Right kidney (tissue), 1 donor: ENCODE data around the gene KHDC4.
"Not testable (repeated sequence)": the region's sequence is repeated elsewhere in the genome, so short reads cannot be mapped to it uniquely, and the experiment has no call there.

Source experiments
- DNase-seq: peaks from one replicate; pipeline ENCODE4 v3.0.0-alpha.2; 2016

The KHDC4 gene

GRCh38 chr1:155941845-155942531 lies 7.8 kb upstream of the KHDC4 start:
- no peak for DNase-seq

GRCh38 chr1:155940993-155941844 lies 7.0 kb upstream of the KHDC4 start, which contains the start of gene RXFP4:
TSS of gene RXFP4 (plus strand) at chr1:155941638. CDS start at chr1:155941710, 72 bp downstream.
- DNase-seq = peak; percentile 42

DNA sequence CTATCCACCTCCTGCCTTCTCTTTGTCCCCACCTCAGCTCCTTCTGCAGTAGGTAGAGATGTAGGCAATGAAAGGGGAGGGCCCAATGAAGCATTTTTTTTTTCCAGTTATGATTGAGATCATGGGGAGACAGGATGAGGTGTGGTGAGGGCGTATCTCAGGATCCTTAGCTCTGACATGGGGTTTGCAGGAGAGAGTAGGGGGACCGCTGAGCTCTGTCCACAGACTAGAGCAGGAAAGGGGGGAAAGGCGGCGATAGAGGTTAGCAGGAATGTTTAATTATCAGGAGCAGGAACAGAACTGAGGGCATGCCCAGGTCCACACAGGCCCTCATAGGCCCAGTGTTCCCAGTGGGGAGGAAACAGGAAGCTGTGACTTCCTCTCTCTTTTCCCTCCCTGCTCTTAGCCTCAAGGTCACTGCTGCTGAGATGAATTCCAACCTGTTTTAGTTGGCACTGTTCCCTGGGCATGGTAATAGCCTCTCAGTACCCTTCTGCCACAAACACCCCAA lies 6.3 kb upstream of the KHDC4 start:
- peak; percentile 52 for DNase-seq

GRCh38 chr1:155938220-155938627 lies 4.0 kb upstream of the KHDC4 start:
- DNase-seq = peak; percentile 34

DNA sequence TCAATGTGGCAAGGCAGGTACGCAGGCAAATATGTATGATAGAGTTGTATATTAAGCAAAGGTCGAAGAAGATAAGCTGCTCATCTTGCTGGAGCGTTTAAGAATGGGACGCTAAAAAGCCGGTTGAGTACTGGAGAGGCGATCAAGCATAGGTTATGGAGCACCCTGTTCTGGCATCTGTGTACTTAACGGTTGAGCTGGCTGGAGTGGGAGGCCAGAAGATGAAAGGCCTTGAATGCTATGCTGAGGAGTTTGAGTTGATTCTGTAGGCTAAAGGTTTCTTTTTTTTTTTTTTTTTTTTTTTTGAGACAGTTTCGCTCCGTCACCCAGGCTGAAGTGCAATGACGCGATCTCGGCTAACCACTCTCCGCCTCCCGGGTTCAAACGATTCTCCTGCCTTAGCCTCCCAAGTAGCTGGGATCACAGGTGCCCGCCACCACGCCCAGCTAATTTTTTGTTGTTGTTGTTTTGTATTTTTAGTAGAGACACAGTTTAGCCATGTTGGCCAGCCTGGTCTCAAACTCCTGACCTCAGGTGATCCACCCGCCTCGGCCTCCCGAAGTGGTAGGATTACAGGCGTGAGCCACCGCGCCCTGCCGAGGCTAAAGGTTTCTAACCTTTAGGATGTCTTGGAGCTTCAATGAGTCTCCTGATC lies 850 bp upstream of the KHDC4 start:
- no peak for DNase-seq

DNA sequence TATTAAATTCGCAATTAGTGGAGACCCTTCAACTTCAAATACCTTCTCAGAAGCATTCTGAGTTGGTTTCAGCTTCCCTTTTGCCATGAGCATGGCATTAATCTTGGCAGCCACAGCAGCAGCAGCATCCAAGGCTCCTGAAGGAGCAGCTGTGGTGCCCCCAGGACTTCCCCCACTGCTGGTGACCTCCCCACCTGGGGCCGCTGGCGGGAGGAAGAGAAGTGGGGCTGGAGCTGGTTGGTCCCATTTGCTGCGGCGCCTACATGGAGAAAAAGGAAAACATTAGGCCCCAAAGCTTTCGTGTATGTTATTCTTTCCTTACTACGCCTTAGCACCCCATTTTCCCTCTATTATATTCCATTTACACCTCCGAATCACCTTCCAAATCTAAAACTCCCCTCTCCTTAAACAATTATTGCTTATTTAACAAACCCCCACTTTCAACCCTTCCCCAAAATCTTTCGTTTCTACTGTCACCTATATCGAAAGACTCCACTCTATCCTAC lies 569 bp downstream of the KHDC4 start:
- peak; percentile 9 for DNase-seq

DNA sequence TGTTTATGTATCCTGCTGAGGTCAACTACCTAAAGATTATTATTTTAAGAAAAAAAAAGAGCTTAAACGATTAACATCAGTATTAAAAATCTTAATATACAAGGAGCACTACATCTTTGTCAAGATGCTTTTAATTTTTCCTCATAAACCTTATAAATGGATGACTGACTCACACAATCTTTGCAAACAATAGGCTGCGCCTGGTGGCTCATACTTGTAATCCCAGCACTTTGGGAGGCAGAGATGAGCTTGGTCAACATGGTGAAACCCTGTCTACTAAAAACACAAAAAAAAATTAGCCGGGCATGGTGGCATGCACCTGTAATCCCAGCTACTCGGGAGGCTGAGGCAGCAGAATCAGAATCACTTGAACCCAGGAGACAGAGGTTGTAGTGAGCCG lies 1.7 kb downstream of the KHDC4 start:
- no peak for DNase-seq

DNA sequence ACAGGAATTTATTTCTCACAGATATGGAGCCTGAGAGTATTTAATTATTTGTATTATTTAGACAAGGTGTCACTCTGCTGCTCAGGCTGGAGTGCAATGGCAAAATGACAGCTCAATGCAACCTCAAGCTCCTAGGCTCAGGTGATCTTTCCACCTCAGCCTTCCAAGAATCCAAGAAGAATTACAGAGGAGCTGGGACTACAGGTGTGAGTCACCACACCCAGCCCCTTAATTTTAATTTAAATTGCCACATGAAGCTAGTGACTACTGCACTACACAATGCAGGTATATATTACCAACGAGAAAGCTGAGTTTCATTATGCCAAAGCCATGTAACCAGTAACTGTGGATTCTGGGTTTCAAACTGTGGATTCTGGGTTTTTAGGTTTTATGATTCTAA lies 2.1 kb downstream of the KHDC4 start:
- no peak for DNase-seq

DNA sequence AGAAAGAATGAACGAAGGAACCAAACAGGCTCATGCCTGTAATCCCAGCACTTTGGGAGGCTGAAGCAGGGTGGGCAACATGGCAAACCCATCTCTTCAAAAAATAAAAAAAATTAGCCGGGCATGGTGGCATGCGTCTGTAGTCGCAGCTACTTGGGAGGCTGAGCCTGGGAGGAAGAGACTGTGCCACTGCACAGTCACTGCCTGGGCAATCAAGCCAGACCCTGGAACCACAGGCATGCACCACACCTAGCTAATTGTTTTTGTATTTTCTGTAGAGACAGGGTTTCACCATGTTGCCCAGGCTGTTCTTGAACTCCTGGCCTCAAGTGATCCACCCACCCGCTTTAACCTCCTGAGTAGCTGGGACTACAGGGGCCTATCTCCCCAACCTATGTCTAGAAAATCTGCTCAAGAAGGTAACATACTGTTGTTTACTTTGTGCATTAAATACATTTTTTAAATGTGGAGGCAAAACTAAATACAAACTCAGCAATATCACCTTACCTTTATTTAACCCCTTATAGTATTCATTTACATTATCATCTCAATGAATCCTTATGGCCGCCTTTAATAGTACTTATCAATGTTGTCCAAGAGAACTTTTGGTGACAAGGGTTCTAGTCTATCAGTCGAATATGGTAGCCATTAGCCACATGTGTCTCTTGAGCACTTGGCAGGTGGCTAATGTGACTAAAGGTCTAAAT lies 2.7 kb downstream of the KHDC4 start:
- DNase-seq = no peak

DNA sequence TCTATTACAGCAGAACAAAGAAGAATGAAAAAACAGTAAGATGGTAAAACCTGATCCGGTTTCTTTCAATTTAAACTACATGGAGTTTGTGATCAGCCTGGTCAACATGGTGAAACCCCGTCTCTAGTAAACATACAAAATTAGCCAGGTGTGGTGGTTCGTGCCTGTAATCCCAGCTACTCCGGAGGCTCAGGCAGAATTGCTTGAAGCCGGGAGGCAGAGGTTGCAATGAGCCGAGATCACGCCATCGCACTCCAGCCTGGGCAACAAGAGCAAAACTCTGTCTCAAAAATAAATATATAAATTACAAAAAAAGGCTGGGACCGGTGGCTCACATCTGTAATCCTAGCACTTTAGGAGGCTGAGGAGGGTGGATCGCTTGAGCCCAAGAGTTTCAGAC lies 3.5 kb downstream of the KHDC4 start:
- not testable (repeated sequence) for DNase-seq

DNA sequence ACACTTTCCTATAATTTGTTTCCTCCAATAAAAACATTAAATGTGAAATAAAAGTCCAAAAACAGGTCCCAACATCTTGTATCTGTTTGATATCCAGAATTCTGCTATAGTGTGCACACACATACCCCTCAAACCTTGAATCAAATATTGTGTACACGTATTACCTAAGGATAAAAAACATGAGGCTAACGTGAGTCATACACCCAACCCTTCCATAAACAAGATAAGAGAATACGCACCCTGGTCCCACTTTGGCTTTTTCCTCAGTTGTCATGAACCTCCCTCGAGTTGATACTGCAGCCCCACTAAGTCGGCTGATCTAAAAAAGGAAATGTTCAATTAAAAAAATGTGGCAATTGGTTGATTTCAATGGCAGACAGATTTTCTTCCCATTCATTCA lies 5.2 kb downstream of the KHDC4 start:
- no peak for DNase-seq

DNA sequence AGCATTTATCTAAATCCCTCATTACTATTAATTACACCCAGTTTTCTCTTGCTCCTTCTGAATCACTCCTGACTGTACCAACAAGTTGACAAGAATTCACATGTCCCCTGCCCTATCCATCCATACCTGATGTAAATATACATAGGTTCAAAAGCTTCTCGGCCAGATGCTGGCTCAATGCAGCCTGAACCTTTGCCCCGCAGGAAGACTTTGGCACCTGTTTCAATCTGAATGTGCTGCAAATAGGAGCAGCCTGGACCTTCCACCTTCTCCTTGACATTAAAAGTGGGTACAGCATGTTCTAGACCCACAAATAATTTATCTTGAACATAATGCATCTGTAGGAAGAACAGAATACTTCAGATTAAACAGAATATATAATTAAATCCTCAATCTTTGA lies 8.7 kb downstream of the KHDC4 start:
- DNase-seq = no peak

DNA sequence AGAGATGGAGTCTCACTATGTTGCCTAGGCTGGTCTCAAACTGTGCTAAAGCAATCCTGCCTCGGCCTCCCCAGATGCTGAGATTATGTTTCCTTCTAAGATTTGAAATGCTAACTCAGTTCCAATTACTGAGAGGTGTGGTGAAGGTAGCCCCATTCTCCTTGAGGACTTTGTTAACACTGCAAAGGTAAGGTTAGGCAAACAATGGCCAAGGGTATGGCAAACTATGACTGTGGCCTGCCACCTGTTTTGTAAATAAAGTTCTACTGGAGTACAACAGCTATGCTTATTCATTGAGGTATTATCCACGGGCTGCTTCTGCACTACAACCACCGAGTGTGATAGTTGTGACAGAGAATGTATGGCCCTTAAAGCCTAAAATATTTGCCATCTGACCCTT lies 13.5 kb downstream of the KHDC4 start:
- DNase-seq = no peak

DNA sequence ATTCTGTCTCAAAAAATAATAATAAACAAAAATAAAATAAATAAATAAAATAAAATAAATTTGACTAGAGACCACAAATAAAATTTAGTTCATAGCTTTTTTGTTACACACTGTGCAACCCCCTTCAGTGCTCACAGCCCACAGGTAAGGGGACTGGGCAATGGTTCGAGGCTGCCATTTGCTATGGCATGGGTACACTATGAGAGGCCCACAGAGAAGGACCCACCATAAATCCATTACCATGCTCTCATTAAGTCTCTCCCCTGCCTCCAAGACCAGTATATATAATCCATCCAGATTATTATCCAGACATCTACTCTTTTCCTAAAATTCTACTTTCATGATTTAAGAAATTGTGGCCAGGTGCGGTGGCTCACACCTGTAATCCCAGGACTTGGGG lies 14.4 kb downstream of the KHDC4 start:
- no peak for DNase-seq

- DNase-seq = no peak
Observed at GRCh38 chr1:155918660-155919059, 15.6 kb downstream of the KHDC4 start.

DNA sequence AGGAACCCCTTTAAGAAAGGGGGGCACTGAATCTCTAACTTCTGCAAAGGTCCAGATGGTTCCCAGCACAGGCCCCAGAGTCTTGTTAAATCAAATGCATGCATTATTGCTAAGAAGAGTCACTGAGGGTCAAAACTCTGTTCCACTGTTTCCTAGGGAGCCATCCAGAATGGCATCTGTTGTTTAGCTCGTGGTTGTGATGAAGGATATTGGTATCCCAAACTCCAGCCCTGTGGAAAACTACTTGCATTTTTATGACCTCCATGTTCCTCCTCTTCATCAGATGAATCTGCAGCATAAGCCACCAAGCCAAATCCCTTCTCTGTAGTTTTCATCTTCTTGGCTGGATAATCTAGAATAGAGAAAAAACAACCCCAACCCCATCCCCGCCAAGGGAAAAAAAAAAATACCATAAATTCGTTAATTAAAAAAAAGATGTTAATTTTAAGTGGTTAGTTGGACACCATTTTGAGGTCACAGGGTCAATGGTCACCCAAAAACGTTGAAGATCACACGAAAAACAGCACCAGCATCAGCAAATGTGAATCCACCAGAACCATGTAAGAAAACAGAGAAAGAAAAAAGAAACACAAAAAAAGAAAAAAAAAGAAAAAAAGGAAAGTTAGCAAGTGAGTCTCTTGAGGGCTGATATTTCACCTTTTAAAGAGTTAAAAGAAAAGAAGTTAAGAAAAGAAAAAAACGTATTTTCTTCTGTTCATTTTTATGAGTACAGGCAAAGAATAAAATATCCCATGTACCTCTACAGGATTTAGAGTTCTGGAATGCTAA lies 20.1 kb downstream of the KHDC4 start:
- DNase-seq = no peak

DNA sequence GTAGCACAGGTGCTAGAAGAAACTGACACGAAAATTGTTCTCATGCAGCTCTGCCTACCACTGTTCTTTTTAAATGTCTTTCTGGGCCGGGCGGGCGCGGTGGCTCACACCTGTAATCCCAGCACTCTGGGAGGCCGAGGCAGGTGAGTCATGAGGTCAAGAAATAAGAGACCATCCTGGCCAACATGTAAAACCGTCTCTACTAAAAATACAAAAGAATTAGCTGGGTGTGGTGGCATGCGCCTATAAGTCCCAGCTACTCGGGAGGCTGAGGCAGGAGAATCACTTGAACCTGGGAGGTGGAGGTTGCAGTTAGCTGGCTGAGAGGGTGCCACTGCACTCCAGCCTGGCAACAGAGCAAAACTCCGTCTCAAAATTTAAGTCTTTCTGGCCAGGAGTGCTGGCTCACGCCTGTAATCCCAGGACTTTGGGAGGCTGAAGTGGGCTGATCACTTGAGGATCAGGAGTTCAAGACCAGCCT lies 22.1 kb downstream of the KHDC4 start:
- DNase-seq = no peak

GRCh38 chr1:155911156-155912055 lies 22.8 kb downstream of the KHDC4 start, which contains the start of gene RIT1:
TSS of gene RIT1 (minus strand) at chr1:155911349. CDS start at chr1:155910761, 588 bp downstream.
- DNase-seq = peak; percentile 80

DNA sequence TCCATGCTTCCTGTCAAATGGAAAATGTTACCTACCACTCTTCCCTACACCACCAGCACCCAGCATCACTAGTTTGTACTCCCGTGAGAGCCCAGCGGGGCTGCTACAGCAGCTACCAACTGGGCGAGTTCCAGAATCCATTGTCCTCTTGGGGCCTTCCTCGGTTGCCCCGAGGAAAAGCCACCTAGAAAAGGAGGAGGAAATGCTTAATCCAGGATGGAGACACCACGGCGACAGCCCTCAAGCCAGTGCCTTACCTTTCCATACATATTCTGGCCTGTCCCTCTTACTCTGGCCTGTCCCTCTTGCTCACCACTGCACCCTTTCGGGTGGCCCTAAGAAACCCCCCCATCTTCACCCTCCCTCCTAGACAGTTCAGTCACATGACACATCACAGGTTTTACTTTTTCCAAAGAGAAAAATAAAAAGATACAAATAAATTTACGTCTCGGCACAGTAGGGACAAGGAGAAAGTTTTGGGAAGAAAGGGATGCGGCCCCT lies 23.5 kb downstream of the KHDC4 start:
- DNase-seq = peak; percentile 71

DNA sequence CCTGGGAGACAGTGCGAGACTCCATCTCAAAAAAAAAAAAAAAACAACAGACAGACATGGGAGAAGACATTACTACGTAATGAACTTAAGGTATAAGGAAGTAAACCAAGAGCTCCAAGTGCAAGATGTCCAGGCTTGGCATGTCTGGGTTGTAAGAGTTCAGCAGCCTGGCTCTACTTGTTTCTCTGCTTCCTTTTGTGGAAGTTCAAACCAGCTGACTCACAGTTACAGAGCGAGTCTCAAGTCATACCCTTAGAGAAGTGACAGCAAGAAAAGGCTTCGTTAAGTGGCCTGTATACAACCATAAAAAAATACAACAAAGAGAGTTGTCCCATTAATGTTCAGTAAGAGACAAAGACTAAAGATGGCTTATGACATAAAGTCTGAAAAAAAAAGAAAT lies 24.3 kb downstream of the KHDC4 start:
- no peak for DNase-seq
